ENCODE data around the gene FOSL2. TPM values are rescaled to one million over a fixed set of nuclear protein-coding genes. Genes with fewer than 3 reads are reported as not detected.

Gene FOSL2
- total RNA-seq, 1 experiment from 2014 or later, result 4.0 TPM

- Mint-ChIP-seq H3K36me3 (no peaks in the 10 kb centered on the region), H3K4me3 (no peak overlapping the region), H3K9me3 (no peaks in the 10 kb centered on the region), H3K27ac (no peak overlapping the region), H3K4me1 (peaks cover 10% of the 10 kb centered on the region; the same call in 1 of the 2 replicates), H3K27me3 (ENCODE audit: low read depth) (no peaks in the 10 kb centered on the region)
- DNase-seq (ENCODE audit: low spot score), result no peak
- POLR2A ChIA-PET, result no interaction called here
- CTCF ChIA-PET, result interaction anchor here (1.0 kb wide), 1 partner anchor 669 kb away, joined by 5 read pairs; no protein-coding TSS in a partner anchor
- TF ChIP-seq ZNF232 (CRISPR knock-in tag; IDR thresholded peaks at IDR 0.05) (no peak), ATF6 (CRISPR knock-in tag; IDR thresholded peaks at IDR 0.05) (no peak), GTF2I (CRISPR knock-in tag; conservative IDR thresholded peaks at IDR 0.05) (no peak)
- ATAC-seq, result no peak
Observed at GRCh38 chr2:28352610-28353195, 40.0 kb upstream of the FOSL2 start.

- ATAC-seq, result no peak
- POLR2A ChIA-PET, result no interaction called here
- Mint-ChIP-seq H3K36me3 (no peaks in the 10 kb centered on the region), H3K27me3 (ENCODE audit: low read depth) (no peaks in the 10 kb centered on the region), H3K27ac (no peak overlapping the region), H3K4me1 (peaks cover 10% of the 10 kb centered on the region), H3K4me3 (no peak overlapping the region), H3K9me3 (no peaks in the 10 kb centered on the region)
- TF ChIP-seq MAX (CRISPR knock-in tag; IDR thresholded peaks at IDR 0.05) (no peak), FOXP4 (CRISPR knock-in tag; IDR thresholded peaks at IDR 0.05) (no peak), RELA (CRISPR knock-in tag; IDR thresholded peaks at IDR 0.05; ENCODE audit: borderline replicate concordance) (no peak), ZNF532 (CRISPR knock-in tag; IDR thresholded peaks at IDR 0.05; ENCODE audit: borderline replicate concordance) (no peak), ZNF138 (CRISPR knock-in tag; conservative IDR thresholded peaks at IDR 0.05) (no peak), PREB (CRISPR knock-in tag; IDR thresholded peaks at IDR 0.05; ENCODE audit: borderline replicate concordance) (no peak), ELF4 (CRISPR knock-in tag; IDR thresholded peaks at IDR 0.05; ENCODE audit: low read depth) (no peak), GRHL2 (CRISPR knock-in tag; IDR thresholded peaks at IDR 0.05; ENCODE audit: insufficient replicate concordance, severe bottlenecking) (no peak), TEAD4 (CRISPR knock-in tag; IDR thresholded peaks at IDR 0.05) (no peak), JAZF1 (CRISPR knock-in tag; IDR thresholded peaks at IDR 0.05) (no peak), ZNF512 (CRISPR knock-in tag; IDR thresholded peaks at IDR 0.05; ENCODE audit: borderline replicate concordance) (no peak), RORB (CRISPR knock-in tag; IDR thresholded peaks at IDR 0.05) (no peak), ZNF219 (CRISPR knock-in tag; IDR thresholded peaks at IDR 0.05; ENCODE audit: borderline replicate concordance) (no peak), USF1 (CRISPR knock-in tag; IDR thresholded peaks at IDR 0.05) (no peak), ERG (CRISPR knock-in tag; IDR thresholded peaks at IDR 0.05) (no peak), USF2 (CRISPR knock-in tag; IDR thresholded peaks at IDR 0.05) (no peak)
- CTCF ChIA-PET, result no interaction called here
- no peak for DNase-seq (ENCODE audit: low spot score)
Observed at GRCh38 chr2:28354920-28355520, 37.6 kb upstream of the FOSL2 start.
